PC-3 (cell line): ENCODE data around the gene PHF11. TPM values are rescaled to one million over a fixed set of nuclear protein-coding genes. Genes with fewer than 3 reads are reported as not detected.

Experiments
- ATAC-seq: fragments of 200-7000 bp; cut with Tn5 transposase; 2 replicates; pipeline ENCODE4 v1.9.1; 2020; ENCODE audit warnings: mild to moderate bottlenecking, moderate library complexity
- BruUV-seq: library from RNA; stranded (reverse); fragments of 400-500 nt; replicated peaks from 2 replicates; lab custom pipeline; 2021; lab: Mats Ljungman, UMichigan
- CTCF ChIA-PET: fragments of 300-600 bp; sonication (Branson Sonifier 250); formaldehyde crosslinking; loops from one replicate; lab custom pipeline; 2022; ENCODE audit warnings: antibody characterized with exemption; lab: Charles Lee
- POLR2A ChIA-PET: fragments of 300-600 bp; sonication (Branson Sonifier 250); formaldehyde crosslinking; loops from one replicate; lab custom pipeline; 2022; ENCODE audit warnings: antibody characterized with exemption; ENCODE audit not compliant: unreplicated experiment; lab: Charles Lee
- DNase-seq: peaks from one replicate; pipeline ENCODE4 v3.0.0-alpha.2; 2015
- H2AFZ ChIP-seq: fragments of 300-600 bp; sonication (generic); 2 replicates; pipeline ENCODE4 v1.6.0; 2016; ENCODE audit warnings: antibody characterized with exemption, low read length
- H3F3A ChIP-seq: fragments of 300-600 bp; sonication (generic); one replicate; pipeline ENCODE4 v1.6.0; 2017; ENCODE audit warnings: antibody characterized with exemption, low read length, control low read depth, mild to moderate bottlenecking; ENCODE audit not compliant: unreplicated experiment
- H3K27ac ChIP-seq: fragments of 300-600 bp; sonication (generic); 2 replicates; pipeline ENCODE4 v1.5.1; 2016; ENCODE audit warnings: mild to moderate bottlenecking, low read length
- H3K27me3 ChIP-seq: fragments of 300-600 bp; sonication (generic); 2 replicates; pipeline ENCODE4 v1.6.1; 2016; ENCODE audit warnings: low read length, mixed read lengths
- H3K36me3 ChIP-seq: fragments of 300-600 bp; sonication (generic); 2 replicates; pipeline ENCODE4 v1.6.1; 2016; ENCODE audit warnings: low read depth, mixed run types, low read length, mixed read lengths
- H3K4me1 ChIP-seq: fragments of 300-600 bp; sonication (generic); 2 replicates; pipeline ENCODE4 v1.5.1; 2016; ENCODE audit warnings: low read length; ENCODE audit not compliant: insufficient read depth
- H3K4me2 ChIP-seq: fragments of 300-600 bp; sonication (generic); 2 replicates; pipeline ENCODE4 v1.6.0; 2016; ENCODE audit warnings: low read length
- H3K4me3 ChIP-seq: fragments of 300-600 bp; sonication (generic); 2 replicates; pipeline ENCODE4 v1.5.1; 2016; ENCODE audit warnings: mild to moderate bottlenecking, low read length, mixed read lengths
- H3K79me2 ChIP-seq: fragments of 300-600 bp; sonication (generic); 2 replicates; pipeline ENCODE4 v1.6.1; 2017; ENCODE audit warnings: low read length, mixed read lengths
- H3K9ac ChIP-seq: fragments of 300-600 bp; sonication (generic); 2 replicates; pipeline ENCODE4 v1.6.0; 2016; ENCODE audit warnings: mild to moderate bottlenecking, low read length
- H3K9me2 ChIP-seq: fragments of 300-600 bp; sonication (generic); replicated peaks from 2 replicates; pipeline ENCODE4 v1.6.1; 2016; ENCODE audit warnings: mixed run types, low read length, mixed read lengths
- H3K9me3 ChIP-seq: fragments of 300-600 bp; sonication (generic); 2 replicates; pipeline ENCODE4 v1.6.1; 2016; ENCODE audit warnings: low read length, mixed read lengths
- H4K20me1 ChIP-seq: fragments of 300-600 bp; sonication (generic); 2 replicates; pipeline ENCODE4 v1.6.1; 2016; ENCODE audit warnings: low read length, mixed read lengths
- EZH2 ChIP-seq: fragments of 300-600 bp; sonication (generic); IDR thresholded peaks from one replicate; pipeline ENCODE4 v1.6.1; 2017; ENCODE audit warnings: antibody characterized with exemption, mild to moderate bottlenecking, low read length; ENCODE audit not compliant: unreplicated experiment
- EZH2phosphoT487 ChIP-seq: fragments of 300-600 bp; sonication (generic); IDR thresholded peaks from 2 replicates; pipeline ENCODE4 v1.6.1; 2018; ENCODE audit warnings: mild to moderate bottlenecking, antibody characterized with exemption, low read length, borderline replicate concordance
- intact Hi-C: fragments of 100-400 bp; cut with micrococcal nuclease; formaldehyde crosslinking; loops from 2 replicates; pipeline ENCODE4 v1.9.0; 2023
- total RNA-seq: library from RNA; depleted of rRNA; stranded (reverse); fragments of >200 nt; gene quantifications from 2 replicates; pipeline ENCODE4 v1.2.3, GENCODE V29; 2014
- TF ChIP-seq, protein P1 (sequence below): fragments of 300-600 bp; sonication (generic); conservative IDR thresholded peaks from 2 replicates; pipeline ENCODE4 v1.5.1; 2017; ENCODE audit warnings: antibody characterized with exemption, low read depth, mild to moderate bottlenecking, low read length

Gene PHF11
- total RNA-seq, 1 experiment from 2014 or later: 7.9 TPM

DNA sequence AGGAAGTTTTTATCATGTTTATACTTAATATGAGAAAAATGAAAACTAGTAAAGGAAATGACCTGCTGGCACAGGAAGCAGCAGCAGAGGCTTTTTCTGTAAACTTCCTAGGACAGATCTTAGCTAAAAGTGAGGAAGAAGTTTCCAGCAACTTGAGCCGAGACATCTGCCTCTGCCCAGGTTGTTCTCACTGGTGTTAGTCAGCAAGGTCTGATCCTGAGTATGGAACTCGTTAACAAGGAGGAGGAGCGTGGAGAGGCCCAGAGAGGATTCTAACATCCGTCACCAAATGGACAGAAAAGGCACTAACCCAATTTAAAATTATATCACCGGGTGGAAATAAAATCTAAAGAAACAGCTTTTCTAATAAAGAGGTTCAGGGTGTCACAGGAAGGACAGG is 43.6 kb downstream of the PHF11 start:
- H3K4me1 ChIP-seq: no peaks in the 10 kb centered on the region
- H3K9ac ChIP-seq: no peak overlapping the region
- H3K79me2 ChIP-seq: no peaks in the 10 kb centered on the region
- no peak for TF ChIP-seq EZH2
- ChIA-PET CTCF (no interaction called here), POLR2A (interaction anchor here (0.7 kb wide), 1 partner anchor 397 kb away, joined by 13 read pairs; the partner anchor contains the start of gene SPRYD7)
- no peak overlapping the region for H3K4me2 ChIP-seq
- DNase-seq (no peak), ATAC-seq (no peak)
- no peak overlapping the region for H2AFZ ChIP-seq
- H3K27ac ChIP-seq: no peak overlapping the region
- BruUV-seq: no TSS peak
- H3K27me3 ChIP-seq: no peaks in the 10 kb centered on the region
- H4K20me1 ChIP-seq: no peaks in the 10 kb centered on the region
- no peaks in the 10 kb centered on the region for H3K9me3 ChIP-seq
- H3K4me3 ChIP-seq: no peak overlapping the region
- intact Hi-C loops: no loop called here
- H3K9me2 ChIP-seq: no peaks in the 10 kb centered on the region
- H3K36me3 ChIP-seq: peaks cover 5% of the 10 kb centered on the region; the same call in 1 of the 2 replicates
- no peaks in the 10 kb centered on the region for H3F3A ChIP-seq

DNA sequence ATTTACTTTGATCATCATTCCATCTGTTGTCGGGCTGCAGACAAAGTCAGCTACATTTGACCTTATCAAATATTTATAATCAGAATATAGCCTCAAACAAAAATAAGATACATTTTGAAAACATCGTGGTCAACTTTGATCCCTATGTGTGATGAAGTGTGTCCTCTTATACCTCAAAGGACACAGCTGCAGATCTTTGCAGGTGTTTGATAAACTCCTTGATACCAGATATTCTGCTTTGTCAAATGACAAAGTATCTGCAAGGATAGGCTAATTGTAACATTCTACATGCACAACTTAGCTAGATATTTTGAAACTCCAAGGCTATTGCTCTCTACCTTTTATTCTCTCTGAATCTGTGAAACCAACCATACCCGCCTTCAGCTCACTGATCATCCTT is 44.0 kb downstream of the PHF11 start:
- Histone ChIP-seq H2AFZ (no peak overlapping the region), H3K4me2 (no peak overlapping the region), H3K9me2 (no peaks in the 10 kb centered on the region), H3K4me1 (no peaks in the 10 kb centered on the region), H4K20me1 (no peaks in the 10 kb centered on the region), H3K79me2 (no peaks in the 10 kb centered on the region), H3K27ac (no peak overlapping the region), H3K4me3 (no peak overlapping the region), H3K27me3 (no peaks in the 10 kb centered on the region), H3F3A (no peaks in the 10 kb centered on the region), H3K36me3 (peaks cover 5% of the 10 kb centered on the region; the same call in 1 of the 2 replicates), H3K9me3 (no peaks in the 10 kb centered on the region), H3K9ac (no peak overlapping the region)
- DNase-seq (no peak), ATAC-seq (no peak)
- intact Hi-C loops: no loop called here
- POLR2A ChIA-PET: no interaction called here
- no peak for TF ChIP-seq EZH2phosphoT487
- TF ChIP-seq, protein P1, sequence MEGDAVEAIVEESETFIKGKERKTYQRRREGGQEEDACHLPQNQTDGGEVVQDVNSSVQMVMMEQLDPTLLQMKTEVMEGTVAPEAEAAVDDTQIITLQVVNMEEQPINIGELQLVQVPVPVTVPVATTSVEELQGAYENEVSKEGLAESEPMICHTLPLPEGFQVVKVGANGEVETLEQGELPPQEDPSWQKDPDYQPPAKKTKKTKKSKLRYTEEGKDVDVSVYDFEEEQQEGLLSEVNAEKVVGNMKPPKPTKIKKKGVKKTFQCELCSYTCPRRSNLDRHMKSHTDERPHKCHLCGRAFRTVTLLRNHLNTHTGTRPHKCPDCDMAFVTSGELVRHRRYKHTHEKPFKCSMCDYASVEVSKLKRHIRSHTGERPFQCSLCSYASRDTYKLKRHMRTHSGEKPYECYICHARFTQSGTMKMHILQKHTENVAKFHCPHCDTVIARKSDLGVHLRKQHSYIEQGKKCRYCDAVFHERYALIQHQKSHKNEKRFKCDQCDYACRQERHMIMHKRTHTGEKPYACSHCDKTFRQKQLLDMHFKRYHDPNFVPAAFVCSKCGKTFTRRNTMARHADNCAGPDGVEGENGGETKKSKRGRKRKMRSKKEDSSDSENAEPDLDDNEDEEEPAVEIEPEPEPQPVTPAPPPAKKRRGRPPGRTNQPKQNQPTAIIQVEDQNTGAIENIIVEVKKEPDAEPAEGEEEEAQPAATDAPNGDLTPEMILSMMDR: no peak
- TF ChIP-seq EZH2: no peak
- BruUV-seq: no TSS peak
- CTCF ChIA-PET: no interaction called here

DNA sequence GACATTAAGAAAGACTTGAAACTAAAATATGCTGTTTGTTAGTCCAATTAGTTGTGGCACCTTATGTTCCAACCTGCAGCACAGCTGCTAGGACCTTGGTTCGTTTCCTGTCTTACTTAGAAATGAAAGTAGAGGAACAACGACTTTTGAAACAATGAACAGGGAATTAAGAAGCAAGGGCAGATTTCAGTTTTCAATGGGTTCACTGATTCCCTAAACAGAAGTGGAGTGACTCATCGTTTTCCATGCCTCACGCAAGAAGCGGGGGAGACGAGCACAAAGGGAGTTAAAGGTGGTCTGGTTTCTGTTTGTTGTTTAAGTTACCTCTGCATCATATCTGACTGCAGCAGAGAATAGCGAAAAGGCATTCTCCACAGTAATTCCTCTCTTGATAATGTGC is 44.8 kb downstream of the PHF11 start:
- intact Hi-C loops: no loop called here

More for the DNA sequence above, 44.8 kb downstream of the PHF11 start:
- H4K20me1 ChIP-seq: no peaks in the 10 kb centered on the region
- DNase-seq: peak; percentile 7
- no peak overlapping the region for H3K4me2 ChIP-seq
- H3K27ac ChIP-seq: no peak overlapping the region
- ChIA-PET POLR2A (no interaction called here), CTCF (no interaction called here)
- H3K27me3 ChIP-seq: no peaks in the 10 kb centered on the region
- H2AFZ ChIP-seq: no peak overlapping the region
- H3K4me3 ChIP-seq: no peak overlapping the region
- no TSS peak for BruUV-seq
- no peak for ATAC-seq
- no peaks in the 10 kb centered on the region for H3K9me2 ChIP-seq
- peaks cover 5% of the 10 kb centered on the region; the same call in 1 of the 2 replicates for H3K36me3 ChIP-seq
- no peaks in the 10 kb centered on the region for H3K4me1 ChIP-seq
- no peaks in the 10 kb centered on the region for H3F3A ChIP-seq
- TF ChIP-seq EZH2phosphoT487: no peak
- TF ChIP-seq EZH2: no peak
- TF ChIP-seq, protein P1: no peak
- H3K9me3 ChIP-seq: no peaks in the 10 kb centered on the region
- H3K9ac ChIP-seq: no peak overlapping the region
- no peaks in the 10 kb centered on the region for H3K79me2 ChIP-seq
